HG03097 (cell line): ENCODE results near the gene FAM131C.

Source experiments
- ATAC-seq: cut with Tn5 transposase; IDR thresholded peaks from one replicate; pipeline ENCODE4 v1.9.1; 2021; ENCODE audit not compliant: unreplicated experiment, low FRiP score

Gene FAM131C, protein sequence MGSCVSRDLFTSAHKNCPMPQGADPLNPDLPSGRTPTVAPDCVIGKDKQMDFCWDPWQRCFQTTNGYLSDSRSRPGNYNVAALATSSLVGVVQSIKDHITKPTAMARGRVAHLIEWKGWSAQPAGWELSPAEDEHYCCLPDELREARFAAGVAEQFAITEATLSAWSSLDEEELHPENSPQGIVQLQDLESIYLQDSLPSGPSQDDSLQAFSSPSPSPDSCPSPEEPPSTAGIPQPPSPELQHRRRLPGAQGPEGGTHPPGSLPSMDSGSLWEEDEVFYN

DNA sequence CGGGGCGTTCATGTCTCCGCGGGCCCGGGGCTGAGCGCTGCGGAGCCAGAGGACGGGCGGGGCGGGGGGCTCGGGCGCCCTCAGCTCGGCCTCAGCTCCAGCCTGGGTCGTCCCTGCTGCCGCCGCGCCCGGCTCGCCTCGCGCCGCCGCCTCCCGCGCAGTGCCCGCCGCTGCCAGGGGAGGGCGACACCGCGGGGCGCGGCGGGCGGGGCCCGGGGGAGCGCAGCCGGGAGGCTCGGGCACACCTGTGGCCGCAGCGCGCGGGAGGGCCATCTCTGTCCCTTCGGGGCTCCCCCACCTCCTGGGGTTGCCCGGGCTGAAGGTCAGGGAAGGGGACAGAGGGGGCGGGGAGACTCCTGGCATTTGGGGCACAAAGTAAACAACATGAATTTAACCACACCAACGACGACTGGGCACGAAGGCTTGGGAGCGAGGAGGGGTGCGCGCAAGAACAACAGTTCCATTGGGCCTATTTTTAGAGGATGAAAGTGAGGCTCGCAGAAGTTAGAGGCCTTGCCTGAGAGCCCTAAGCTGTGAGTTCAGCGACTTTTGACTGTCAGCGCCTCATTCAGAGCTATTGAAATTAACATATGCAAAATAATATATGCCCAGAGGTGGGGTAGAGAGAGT is at the start of gene FAM131C:
FAM131C (minus strand) TSS at position 162 of the 630 bp plus-strand sequence. CDS start 209 bp downstream, outside the sequence.
- ATAC-seq: no peak

DNA sequence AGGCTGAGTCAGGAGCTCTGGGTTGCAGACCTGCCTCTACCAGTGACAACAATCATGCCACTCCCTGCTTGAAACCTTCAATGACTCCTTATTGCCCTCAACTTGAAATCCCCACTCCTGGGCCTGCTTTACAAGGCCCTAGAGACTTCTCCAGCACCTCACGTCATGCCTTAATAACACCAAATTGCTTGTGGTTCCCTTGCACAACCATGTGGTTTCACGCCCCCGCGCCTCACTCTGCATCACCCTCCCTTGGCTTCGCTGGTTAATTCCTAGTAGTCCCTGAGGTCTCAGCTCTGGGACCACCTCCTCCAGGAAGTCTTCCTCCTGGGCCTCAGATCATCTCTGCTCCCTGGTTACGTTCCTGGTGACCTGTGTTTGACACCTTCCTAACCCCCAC is 49.5 kb upstream of the FAM131C start:
- no peak for ATAC-seq

DNA sequence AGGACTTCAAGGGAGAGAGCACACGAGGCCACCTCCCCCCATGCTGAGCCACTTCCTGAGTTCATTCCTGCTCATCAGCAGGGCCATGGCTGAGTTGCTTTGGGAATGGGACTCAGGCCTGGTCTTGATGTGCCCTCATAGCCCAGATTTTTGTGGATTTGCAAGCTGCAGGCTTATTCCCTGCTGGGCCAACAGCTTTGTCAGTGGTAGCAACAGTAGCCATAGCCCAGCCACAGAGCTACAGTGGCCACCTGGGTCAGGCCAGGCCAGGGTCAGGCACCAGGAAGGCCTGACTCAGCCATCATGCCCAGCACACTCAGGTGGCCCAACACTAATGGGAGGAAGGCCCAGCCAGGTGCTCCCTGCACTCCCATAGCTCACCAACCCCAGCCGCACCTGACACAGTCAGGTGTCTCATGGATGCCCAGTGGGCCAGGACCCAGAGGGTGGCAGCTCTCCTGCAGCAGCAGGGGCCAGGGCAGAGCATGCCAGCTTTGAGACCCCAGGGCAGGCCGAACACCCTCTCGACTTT is 49.0 kb upstream of the FAM131C start:
- ATAC-seq: no peak

DNA sequence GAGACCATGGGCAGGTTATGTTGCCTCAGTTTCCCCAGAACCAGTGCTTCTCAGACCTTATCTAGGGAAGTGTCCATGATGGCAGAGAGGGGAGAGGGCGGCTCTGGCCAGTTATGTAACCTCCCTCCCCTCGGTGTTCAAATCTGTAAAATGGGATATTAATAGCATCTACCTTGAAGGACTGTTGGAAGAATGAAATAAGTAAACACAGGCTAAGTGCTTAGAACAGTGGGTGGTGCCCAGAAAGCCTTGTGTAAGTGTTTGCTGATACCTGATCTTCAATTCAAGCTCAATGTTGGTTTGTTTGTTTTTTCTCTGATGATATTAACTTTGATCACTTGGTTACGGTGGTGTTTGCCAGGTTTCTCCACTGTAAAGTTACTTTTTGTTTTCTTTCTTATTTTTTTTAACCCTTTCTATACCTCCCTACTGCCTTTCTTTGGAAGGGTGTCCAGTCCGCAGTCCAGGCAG is 47.5 kb upstream of the FAM131C start:
- ATAC-seq: no peak

DNA sequence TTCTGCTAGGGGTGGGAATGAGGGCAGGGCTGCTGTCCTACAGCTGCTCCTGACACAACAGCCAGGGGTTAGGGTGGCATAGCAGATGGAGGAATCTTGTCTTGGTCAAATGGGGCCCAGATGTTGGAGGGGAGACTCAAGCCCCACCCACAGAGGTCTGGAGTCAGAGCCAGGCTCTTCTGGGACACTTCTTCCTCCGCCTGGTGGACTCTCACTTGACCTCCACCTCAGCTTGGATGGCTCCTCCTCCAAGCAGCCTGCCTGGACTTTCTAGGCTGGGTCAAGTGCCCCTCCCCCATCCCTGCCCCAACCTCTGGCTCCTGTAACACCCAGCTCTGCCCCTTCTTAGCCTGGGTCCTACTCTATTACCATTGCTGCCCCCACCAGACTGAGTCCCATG is 47.0 kb upstream of the FAM131C start:
- ATAC-seq: no peak

DNA sequence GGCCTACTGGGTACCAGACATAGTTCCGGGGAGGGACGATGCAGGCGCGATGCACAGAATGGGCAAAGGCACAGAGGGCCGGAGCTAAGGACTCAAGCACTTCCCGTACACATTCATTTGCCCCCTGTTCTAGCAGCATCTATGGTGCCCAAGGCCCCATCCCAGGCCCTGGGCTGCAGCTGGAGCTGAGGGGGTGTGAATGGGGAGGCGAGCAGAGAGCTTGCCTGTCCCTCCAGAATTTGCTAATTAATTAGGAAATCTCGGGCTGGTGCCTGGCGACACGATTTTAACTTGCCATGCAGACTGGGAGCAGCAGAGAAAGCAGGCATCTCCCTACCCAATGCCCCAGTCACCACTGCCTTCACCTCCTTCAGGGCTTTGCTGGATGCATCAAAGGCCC is 46.5 kb upstream of the FAM131C start:
- ATAC-seq: no peak

DNA sequence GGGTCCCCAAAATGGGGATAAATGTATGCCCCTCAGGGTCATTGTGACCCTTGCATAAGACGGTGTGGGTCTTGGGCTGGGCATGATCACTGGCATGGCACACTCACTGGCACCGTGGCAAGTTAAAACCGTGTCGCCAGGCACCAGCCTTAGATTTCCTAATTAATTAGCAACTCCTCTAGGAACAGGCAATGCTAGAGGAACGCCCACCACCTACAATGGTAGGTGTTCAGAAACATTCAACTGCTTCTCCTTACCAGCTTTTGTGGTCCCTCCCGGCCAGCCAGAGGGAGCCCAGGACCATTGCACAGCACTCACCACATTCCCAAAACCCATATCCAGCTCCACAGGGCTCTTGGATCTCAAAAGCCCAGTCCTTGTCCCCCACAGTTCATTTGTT is 46.1 kb upstream of the FAM131C start:
- no peak for ATAC-seq

DNA sequence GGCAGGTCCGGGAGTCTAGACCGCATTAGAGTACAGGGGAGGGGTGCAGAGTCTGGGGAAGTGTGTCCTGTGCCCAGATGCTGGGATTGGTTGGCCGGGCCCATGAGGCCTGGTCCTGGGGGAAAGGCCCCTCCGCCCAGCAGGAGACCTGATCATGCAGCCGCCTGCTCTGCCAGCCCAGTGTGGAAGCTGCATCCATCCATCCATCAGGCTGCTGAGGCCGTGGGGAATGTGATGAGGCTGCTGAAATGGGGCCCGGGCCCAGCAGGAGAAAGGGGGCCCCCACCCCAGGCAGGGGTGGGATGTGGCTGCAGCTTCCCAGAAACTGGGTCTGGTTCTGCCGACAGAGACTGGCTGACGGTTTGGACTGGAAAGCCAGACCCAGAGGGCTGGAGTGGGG is 45.3 kb upstream of the FAM131C start:
- ATAC-seq: no peak

DNA sequence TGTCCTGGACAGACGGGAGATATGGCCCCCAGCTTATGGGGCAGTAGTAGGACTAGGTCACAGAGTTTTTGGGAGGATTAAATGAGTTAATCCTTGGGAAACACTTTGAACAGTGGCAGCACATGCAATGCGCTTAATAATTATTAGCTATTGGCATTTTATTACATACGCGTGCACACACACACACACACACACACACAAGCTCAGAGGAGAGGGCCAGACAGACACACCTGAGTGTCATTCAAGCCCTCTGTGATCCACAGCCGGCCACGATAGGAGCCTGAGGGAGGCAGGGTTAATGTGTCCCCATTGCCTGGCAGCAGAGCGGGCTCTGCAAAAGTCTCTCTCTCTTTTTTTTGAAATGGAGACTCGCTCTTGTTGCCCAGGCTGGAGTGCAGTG is 44.5 kb upstream of the FAM131C start:
- no peak for ATAC-seq

DNA sequence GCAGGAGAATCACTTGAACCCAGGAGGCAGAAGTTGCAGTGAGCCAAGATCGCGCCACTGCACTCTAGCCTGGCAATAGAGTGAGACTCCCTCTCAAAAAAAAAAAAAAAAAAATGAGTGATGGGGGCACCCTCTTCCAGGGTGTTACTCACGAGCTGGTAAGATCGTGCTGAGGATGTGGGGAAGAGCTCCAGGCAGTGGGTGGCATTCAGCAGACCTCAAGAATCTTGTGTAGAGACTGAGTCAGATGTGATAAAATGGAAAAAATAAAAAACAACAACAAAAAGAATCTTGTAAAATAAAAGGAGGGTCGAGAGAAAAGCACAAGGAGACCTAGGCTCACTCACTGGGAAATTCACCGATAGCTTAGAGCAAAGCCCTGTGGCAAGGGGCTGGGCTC is 43.9 kb upstream of the FAM131C start:
- no peak for ATAC-seq

DNA sequence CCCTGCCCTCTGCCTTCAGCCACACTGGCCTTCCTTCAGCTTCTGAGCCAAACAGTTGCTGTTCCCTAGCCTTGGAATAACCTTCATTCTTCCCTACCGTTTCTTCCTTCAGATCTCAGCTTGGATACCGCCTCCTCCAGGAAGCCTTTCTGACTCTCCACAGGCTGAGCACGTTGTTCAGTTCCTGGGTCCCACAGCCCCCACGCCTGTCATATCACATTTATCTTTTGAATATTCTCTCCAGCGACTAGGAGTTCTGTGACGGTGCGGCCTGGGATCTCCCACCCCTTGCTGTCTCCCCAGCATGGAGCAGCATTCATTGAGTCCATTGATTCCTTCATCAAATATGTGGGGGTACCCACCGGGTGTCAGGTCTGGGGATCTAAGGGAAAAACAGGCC is 43.2 kb upstream of the FAM131C start:
- no peak for ATAC-seq

DNA sequence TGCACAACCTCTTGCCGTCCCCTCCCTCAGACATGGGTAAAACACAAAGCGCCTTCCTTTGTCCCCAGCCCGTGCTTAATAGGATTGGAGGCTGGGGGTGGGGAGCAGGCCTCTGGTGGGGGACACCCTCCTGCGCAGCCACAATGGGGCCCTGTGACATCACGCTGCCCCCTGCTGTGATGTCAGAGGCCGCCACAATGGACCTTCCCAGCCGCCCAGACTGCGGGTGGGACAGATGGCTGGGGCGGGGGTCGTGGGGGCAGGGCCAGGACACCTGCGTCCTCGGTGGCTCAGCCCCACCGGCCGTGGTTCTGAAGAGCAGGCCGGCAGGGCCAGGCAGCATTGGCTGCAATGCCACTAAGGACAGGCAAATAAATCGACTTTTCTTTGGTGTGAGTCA is 42.6 kb upstream of the FAM131C start:
- ATAC-seq: no peak

DNA sequence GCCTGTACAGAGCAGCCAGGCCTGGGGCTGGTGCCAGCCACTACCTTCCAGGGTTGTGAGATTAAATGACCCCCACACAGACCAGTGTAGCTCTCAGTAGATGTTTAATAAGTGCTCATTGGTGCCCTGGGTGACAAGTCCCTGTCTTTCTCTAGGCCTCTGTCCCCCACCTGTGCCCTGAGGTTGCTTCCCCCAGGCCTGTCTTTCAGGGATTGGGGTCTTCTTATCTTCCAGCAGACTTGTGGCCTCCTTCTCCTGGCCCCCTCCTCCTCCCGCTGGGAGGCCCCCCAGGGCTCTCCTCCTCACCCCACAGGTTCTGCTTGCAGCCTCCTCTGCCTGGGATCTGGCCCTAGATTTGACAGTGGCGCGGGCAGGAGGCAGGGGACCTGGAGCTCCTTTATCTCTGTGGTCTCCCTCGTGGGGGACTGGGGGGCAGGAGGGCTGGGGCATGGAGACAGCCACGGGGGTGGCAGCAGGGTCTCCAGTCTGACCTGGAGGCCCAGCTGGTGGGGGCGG is 42.1 kb upstream of the FAM131C start:
- no peak for ATAC-seq

DNA sequence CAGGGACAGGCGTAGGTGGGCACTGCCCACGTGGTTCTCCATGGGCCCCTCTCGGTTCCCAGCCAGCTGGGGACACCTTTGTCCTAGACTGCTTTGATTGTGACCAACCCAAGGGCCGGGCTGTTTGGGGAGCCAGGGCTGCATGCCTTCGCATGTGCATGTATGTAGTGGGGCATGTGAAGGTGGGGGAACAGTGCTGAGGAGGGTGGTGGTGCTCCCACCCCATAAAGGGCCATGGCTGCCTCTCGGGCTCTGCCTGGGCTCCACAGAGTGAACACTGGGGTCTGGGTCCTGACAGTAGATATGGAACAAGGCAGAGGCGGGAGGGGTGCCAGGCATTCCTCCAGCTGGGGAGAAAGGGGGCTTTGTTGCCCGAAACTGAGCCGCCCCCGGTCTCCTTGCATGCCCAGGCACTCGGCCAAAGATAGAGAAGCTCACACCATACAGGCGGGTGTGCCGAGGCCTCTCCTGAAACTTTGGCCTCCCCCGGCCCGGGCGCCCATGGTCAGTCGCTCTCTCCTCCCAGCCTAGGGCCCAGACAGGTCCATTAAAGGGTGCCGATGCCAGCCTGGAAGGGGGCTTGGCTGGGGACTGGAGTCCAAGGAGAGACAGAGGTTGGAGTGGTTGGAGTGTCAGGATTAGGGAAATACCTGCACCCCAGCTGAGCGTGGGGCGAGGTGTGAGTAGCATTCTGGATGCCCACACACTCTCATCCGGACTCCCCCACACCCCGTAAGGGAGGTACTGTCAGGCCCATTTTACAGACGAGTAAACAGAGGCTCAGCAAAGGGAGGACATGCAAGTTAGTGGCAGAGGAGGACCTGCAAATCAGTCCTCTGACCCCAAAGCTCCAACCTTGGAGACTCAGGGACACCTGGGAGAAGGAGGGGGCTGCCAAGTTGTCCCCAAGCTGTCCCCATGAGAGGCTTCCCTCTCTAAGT is 41.3 kb upstream of the FAM131C start:
- ATAC-seq: no peak

DNA sequence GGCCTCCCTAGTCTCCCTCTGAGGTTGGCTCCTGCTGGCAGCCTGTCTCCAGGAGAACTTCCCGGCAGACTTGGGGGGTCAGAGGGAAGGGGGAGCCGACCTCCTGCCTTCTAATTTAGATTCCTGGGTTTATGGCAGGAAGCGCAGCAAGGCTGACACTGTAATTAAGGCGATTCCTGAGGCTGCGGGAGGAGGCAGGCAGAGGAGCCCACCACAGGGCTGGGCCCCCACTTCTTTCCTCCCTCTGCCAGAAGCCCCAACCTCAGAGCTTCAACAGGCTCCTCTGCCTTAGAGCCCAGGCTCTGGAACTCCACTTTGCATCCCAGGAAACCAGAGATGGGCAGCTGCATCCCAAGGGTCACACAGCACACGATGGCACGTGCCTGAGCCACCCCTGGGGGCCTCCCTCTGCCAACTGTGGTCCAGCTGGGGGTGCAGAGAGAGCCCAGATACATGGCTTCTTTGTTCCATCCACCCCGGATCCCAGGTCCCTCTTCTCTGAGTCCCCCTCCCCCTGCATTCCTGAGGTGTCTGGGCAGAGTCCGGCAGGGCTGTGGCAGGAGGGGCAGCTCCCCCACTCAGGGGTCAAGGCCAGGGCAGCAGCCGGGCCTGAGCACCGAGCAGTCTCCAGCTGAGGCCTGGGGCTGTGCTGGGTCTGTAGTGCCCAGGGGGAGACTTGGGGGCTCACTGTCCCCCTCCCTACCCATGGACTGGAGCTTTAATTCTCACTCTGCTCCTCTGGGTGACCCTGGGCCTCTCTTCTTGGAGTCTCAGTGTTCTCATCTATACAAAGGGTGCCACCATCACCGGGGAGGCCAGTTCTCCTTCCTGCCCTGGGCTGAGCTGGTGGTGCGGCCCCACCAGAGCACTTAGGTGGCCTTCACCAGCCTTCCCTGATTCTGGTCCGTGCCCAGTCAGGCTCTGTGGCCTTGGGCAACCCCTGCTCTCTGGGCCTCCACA is 39.4 kb upstream of the FAM131C start:
- ATAC-seq: no peak

DNA sequence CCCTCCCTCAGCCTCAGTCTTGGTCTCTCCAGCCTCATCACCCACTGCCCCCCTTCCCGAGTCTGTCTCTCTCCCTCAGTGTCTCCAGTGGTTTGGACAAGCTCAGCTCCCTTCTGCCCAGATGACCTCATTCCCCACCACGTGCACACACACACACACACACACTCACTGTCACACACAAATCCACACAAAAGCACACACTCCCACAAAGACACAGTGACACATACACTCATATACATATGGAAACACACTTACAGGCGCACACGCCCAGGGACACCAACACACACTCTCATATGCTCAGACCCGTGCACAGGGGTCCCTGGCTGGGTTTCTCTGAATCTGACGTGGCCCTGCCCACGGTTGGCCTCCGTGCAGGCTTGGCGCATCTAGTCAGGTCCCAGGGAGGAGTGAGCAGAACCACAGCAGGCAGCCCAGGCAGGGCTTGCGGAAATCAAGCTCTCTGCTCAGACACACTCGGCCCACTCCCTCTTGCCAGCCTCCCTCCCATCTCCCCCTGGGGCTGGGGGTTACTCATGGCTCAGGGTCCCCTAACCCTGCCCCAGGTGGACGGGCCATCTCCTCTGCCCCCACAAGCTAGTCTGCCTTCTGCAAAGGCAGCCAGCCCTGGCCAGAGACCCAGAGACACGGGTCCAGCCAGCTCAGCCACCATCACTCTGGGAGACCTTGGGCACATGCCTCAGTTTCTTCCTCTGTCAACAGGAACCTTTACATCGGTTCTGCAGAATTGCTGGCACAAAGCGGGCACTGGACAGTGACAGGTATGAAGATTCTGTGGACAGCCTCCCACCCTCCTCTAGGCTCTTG is 38.5 kb upstream of the FAM131C start:
- ATAC-seq: no peak

DNA sequence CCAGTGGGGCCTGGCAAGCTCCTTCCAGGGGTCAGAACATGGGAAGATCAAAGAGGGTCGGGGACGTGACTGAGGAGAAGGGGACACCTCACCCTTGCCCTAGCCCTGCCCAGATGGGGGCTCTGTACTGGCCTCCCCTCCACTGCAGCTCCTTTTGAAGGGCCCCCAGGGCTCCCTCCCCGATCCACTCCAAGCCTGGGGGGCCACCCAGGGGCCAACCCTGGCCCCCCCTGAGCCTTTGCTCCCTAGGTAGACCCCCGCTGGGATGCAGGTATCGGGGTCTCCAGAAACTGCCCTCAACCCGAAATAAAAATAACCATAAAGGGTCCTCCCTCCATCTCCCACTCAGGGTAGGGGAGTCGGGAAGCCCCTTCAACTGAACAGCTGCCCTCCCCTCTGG is 37.4 kb upstream of the FAM131C start:
- no peak for ATAC-seq

DNA sequence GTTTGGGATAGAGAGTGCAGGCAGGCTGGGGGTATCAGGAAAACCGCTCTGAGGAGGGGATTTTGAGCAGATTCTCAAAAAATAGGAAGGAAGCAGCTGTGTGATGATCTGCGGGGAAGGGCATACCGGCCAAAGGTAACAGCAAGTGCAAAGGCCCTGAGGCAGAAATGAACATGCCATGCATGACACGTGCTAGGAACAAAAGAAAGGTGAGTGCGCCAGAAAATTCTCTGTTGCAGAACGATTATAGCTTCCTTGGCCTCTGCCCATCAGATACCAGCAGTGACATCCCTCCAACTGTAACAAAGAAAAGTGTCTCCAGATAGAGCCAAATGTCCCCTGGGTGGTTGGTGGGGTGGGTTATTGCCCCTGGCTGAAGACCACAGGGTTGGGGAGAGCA is 37.0 kb upstream of the FAM131C start:
- ATAC-seq: no peak

DNA sequence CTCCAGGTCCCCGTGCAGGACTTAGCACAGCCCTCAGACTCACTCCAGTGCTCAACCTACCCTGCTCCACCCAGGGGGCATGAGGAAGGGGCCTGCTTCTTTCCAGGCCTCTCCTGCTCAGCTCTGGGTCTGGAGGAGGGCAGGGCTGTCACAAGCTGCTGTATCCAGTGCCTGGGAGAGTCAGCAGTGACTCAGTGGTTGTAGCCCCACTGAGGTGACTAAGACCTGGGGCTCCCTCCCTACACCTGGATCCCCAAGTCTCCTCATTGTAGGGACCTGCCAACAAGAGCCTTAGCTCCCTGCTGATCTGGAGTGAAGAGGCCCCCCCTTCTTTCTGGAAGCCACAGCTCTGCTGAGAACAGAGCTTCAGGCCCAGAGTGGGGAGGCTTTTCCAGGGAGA is 36.1 kb upstream of the FAM131C start:
- no peak for ATAC-seq
